Left ventricle myocardium inferior (tissue), 1 donor: ENCODE measurements around the gene OR2T10. TPM values are rescaled to one million over a fixed set of nuclear protein-coding genes. Genes with fewer than 3 reads are reported as not detected.

Experiments
- DNase-seq: peaks from one replicate; pipeline ENCODE4 v3.0.0-alpha.2; 2020
- H3K27ac ChIP-seq: fragments of 200-600 bp; replicated peaks from 2 replicates; pipeline ENCODE4 v1.8.0; 2021
- H3K27me3 ChIP-seq: fragments of 200-600 bp; 2 replicates; pipeline ENCODE4 v1.8.0; 2021; ENCODE audit warnings: low read depth
- H3K36me3 ChIP-seq: fragments of 200-600 bp; 2 replicates; pipeline ENCODE4 v1.8.0; 2021
- H3K4me1 ChIP-seq: fragments of 200-600 bp; 2 replicates; pipeline ENCODE4 v1.8.0; 2021
- H3K4me3 ChIP-seq: fragments of 200-600 bp; 2 replicates; pipeline ENCODE4 v1.8.0; 2021; ENCODE audit warnings: mild to moderate bottlenecking, moderate library complexity
- H3K9me3 ChIP-seq: fragments of 200-600 bp; replicated peaks from 2 replicates; pipeline ENCODE4 v1.8.0; 2021
- intact Hi-C: fragments of 100-400 bp; cut with micrococcal nuclease; formaldehyde crosslinking; loops from one replicate; pipeline ENCODE4 v1.11.0; 2022
- total RNA-seq: library from RNA; stranded (reverse); fragmentation: NEBNext Ultra II Directional; extraction: Animal tissue kit (Norgen Biotek cat#: 25700); gene quantifications from one replicate; pipeline ENCODE4 v1.2.1, GENCODE V29; 2021
- TF ChIP-seq, protein P1 (sequence below): fragments of 200-600 bp; IDR thresholded peaks from 2 replicates; pipeline ENCODE4 v1.8.0; 2021; ENCODE audit warnings: antibody characterized with exemption, mild to moderate bottlenecking, borderline replicate concordance
- donor health status: DM: no; HTN: yes; CAD: no; lungs with severe emphysema.

Gene OR2T10
- total RNA-seq, 1 donor from 2014 or later: not detected

DNA sequence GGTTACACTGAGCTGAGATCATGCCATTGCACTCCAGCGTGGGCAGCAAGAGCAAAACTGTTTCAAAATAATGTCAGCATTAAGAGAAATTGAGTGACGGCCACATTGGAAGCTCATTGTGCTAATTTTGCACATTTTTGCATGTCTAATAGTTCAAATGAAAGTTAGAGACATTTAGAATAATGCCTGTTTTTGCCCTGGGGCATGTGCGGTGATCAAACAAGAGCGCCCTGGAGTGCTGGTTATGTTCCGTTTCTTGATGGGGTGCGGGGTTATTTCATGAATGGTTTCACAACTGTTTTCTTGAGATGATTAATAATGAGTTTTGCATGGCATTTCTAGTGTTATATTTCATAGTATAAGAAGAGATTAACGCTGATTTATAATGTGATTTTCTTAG, 24.3 kb upstream of the OR2T10 start:
- TF ChIP-seq, protein P1, sequence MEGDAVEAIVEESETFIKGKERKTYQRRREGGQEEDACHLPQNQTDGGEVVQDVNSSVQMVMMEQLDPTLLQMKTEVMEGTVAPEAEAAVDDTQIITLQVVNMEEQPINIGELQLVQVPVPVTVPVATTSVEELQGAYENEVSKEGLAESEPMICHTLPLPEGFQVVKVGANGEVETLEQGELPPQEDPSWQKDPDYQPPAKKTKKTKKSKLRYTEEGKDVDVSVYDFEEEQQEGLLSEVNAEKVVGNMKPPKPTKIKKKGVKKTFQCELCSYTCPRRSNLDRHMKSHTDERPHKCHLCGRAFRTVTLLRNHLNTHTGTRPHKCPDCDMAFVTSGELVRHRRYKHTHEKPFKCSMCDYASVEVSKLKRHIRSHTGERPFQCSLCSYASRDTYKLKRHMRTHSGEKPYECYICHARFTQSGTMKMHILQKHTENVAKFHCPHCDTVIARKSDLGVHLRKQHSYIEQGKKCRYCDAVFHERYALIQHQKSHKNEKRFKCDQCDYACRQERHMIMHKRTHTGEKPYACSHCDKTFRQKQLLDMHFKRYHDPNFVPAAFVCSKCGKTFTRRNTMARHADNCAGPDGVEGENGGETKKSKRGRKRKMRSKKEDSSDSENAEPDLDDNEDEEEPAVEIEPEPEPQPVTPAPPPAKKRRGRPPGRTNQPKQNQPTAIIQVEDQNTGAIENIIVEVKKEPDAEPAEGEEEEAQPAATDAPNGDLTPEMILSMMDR: no peak
- DNase-seq: no peak
- no peaks in the 10 kb centered on the region for H3K9me3 ChIP-seq
- no peak overlapping the region for H3K27ac ChIP-seq
- H3K27me3 ChIP-seq: peaks cover 10% of the 10 kb centered on the region
- no peaks in the 10 kb centered on the region for H3K36me3 ChIP-seq
- no peak overlapping the region for H3K4me3 ChIP-seq
- no peaks in the 10 kb centered on the region for H3K4me1 ChIP-seq
- intact Hi-C loops: no loop called here

- Histone ChIP-seq H3K4me1 (no peaks in the 10 kb centered on the region), H3K27me3 (peaks cover 3% of the 10 kb centered on the region), H3K27ac (no peak overlapping the region), H3K4me3 (no peak overlapping the region), H3K9me3 (no peaks in the 10 kb centered on the region), H3K36me3 (no peaks in the 10 kb centered on the region)
- TF ChIP-seq, protein P1: peak; percentile 69
- intact Hi-C loops: no loop called here
- peak; percentile 28 for DNase-seq
These were observed 21.4 kb upstream of the OR2T10 start for GRCh38 chr1:248618878-248619277.

- Histone ChIP-seq H3K4me1 (no peaks in the 10 kb centered on the region), H3K27ac (no peak overlapping the region), H3K27me3 (peaks cover 3% of the 10 kb centered on the region), H3K9me3 (no peaks in the 10 kb centered on the region), H3K36me3 (no peaks in the 10 kb centered on the region), H3K4me3 (no peak overlapping the region)
- intact Hi-C loops: no loop called here
- no peak for DNase-seq
- TF ChIP-seq, protein P1: no peak
These were observed 20.6 kb upstream of the OR2T10 start for GRCh38 chr1:248618119-248618518.

GRCh38 chr1:248613742-248614141, 16.2 kb upstream of the OR2T10 start:
- no peak overlapping the region for H3K27ac ChIP-seq
- intact Hi-C loops: no loop called here
- no peak for DNase-seq
- H3K27me3 ChIP-seq: peaks cover 6% of the 10 kb centered on the region
- H3K4me3 ChIP-seq: no peak overlapping the region
- TF ChIP-seq, protein P1: no peak
- no peaks in the 10 kb centered on the region for H3K36me3 ChIP-seq
- no peaks in the 10 kb centered on the region for H3K9me3 ChIP-seq
- no peaks in the 10 kb centered on the region for H3K4me1 ChIP-seq

- H3K4me3 ChIP-seq: no peak overlapping the region
- no peak for DNase-seq
- TF ChIP-seq, protein P1: no peak
- no peaks in the 10 kb centered on the region for H3K9me3 ChIP-seq
- peaks cover 6% of the 10 kb centered on the region for H3K27me3 ChIP-seq
- H3K36me3 ChIP-seq: no peaks in the 10 kb centered on the region
- H3K27ac ChIP-seq: no peak overlapping the region
- intact Hi-C loops: no loop called here
- H3K4me1 ChIP-seq: no peaks in the 10 kb centered on the region
These were observed 14.4 kb upstream of the OR2T10 start for GRCh38 chr1:248611883-248612414.
